Activated naive CD4-positive, alpha-beta T cell treated with anti-CD3 and anti-CD28 coated beads for 36 hours (primary cell): ENCODE measurements around the gene DHH. TPM values are rescaled to one million over a fixed set of nuclear protein-coding genes. Genes with fewer than 3 reads are reported as not detected.

Experiments used
- CTCF ChIA-PET: fragments of 350-600 bp; sonication (Branson Sonifier 250); formaldehyde crosslinking; loops from one replicate; lab custom pipeline; 2021; ENCODE audit warnings: antibody characterized with exemption; lab: Charles Lee
- DNase-seq: peaks from one replicate; pipeline ENCODE4 v3.0.0-alpha.2; 2020
- H3K27ac Mint-ChIP-seq: one replicate; pipeline ENCODE4 v1.8.0; 2021; ENCODE audit warnings: mild to moderate bottlenecking, mixed read lengths
- H3K27me3 Mint-ChIP-seq: one replicate; pipeline ENCODE4 v1.8.0; 2021; ENCODE audit warnings: low read depth, mixed read lengths
- H3K36me3 Mint-ChIP-seq: one replicate; pipeline ENCODE4 v1.8.0; 2021; ENCODE audit warnings: low read depth, mixed read lengths
- H3K4me1 Mint-ChIP-seq: one replicate; pipeline ENCODE4 v1.8.0; 2021; ENCODE audit warnings: low read depth, mixed read lengths
- H3K4me3 Mint-ChIP-seq: one replicate; pipeline ENCODE4 v1.8.0; 2021; ENCODE audit warnings: mild to moderate bottlenecking, moderate library complexity, mixed read lengths
- H3K9me3 Mint-ChIP-seq: one replicate; pipeline ENCODE4 v1.8.0; 2021; ENCODE audit warnings: mixed read lengths
- intact Hi-C: fragments of 100-400 bp; cut with micrococcal nuclease; formaldehyde crosslinking; loops from one replicate; pipeline ENCODE4 v1.15.1; 2023
- total RNA-seq, 2 experiments: library from RNA; stranded (reverse); gene quantifications; one replicate each; pipeline ENCODE4 v1.2.3, GENCODE V29; 2021

The DHH gene
- total RNA-seq, 2 experiments from 2014 or later, result 0.07 TPM; not detected in 1

GRCh38 chr12:49091056-49091835 lies 3.4 kb downstream of the DHH start:
- H3K4me3 Mint-ChIP-seq, result no peak overlapping the region

GRCh38 chr12:49089821-49090773 lies 4.5 kb downstream of the DHH start:
- peaks cover 60% of the 10 kb centered on the region for H3K27me3 Mint-ChIP-seq
- peaks cover 2% of the 10 kb centered on the region for H3K36me3 Mint-ChIP-seq
- CTCF ChIA-PET, result interaction anchor here (0.6 to 6.9 kb wide), 12 partner anchors 11 to 154 kb away, joined by 3 to 209 read pairs (median 25); partner anchors contain the start of genes DDN, LMBR1L and TUBA1B
- peaks cover 48% of the 10 kb centered on the region for H3K4me1 Mint-ChIP-seq
- intact Hi-C loops, result loop anchor here (5.0 kb wide), 2 partner anchors 113 to 252 kb away; partner anchors contain the start of gene WNT1
- H3K27ac Mint-ChIP-seq, result no peak overlapping the region
- H3K4me3 Mint-ChIP-seq, result peak overlapping the region; percentile 68
- peak; percentile 58 for DNase-seq
- H3K9me3 Mint-ChIP-seq, result no peaks in the 10 kb centered on the region

More at GRCh38 chr12:49091056-49091835, 3.4 kb downstream of the DHH start:
- intact Hi-C loops, result loop anchor here (5.0 kb wide), 1 partner anchor 114 kb away; the partner anchor contains the start of gene WNT1
- DNase-seq, result no peak
- CTCF ChIA-PET, result interaction anchor here (1.2 to 4.9 kb wide), 14 partner anchors 9 to 143 kb away, joined by 3 to 73 read pairs (median 6); partner anchors contain the start of genes LMBR1L and RHEBL1
- H3K4me1 Mint-ChIP-seq, result peaks cover 48% of the 10 kb centered on the region
- peaks cover 66% of the 10 kb centered on the region for H3K27me3 Mint-ChIP-seq
- no peaks in the 10 kb centered on the region for H3K9me3 Mint-ChIP-seq
- peaks cover 2% of the 10 kb centered on the region for H3K36me3 Mint-ChIP-seq
- H3K27ac Mint-ChIP-seq, result no peak overlapping the region

- H3K27me3 Mint-ChIP-seq, result peaks cover 57% of the 10 kb centered on the region
- no peak overlapping the region for H3K27ac Mint-ChIP-seq
- DNase-seq, result no peak
- no peaks in the 10 kb centered on the region for H3K9me3 Mint-ChIP-seq
- H3K36me3 Mint-ChIP-seq, result no peaks in the 10 kb centered on the region
- no peak overlapping the region for H3K4me3 Mint-ChIP-seq
- intact Hi-C loops, result loop anchor here (1.0 to 5.0 kb wide), 6 partner anchors 9 to 253 kb away; partner anchors contain the start of gene LMBR1L
- CTCF ChIA-PET, result interaction anchor here (0.8 to 6.9 kb wide), 29 partner anchors 10 to 223 kb away, joined by 3 to 209 read pairs (median 6); partner anchors contain the start of genes ARF3, DDN, KMT2D and LMBR1L
- peaks cover 46% of the 10 kb centered on the region for H3K4me1 Mint-ChIP-seq
These were observed 5.7 kb downstream of the DHH start for GRCh38 chr12:49088932-49089330.

GRCh38 chr12:49088150-49088931 lies 6.3 kb downstream of the DHH start:
- DNase-seq, result peak; percentile 80
- intact Hi-C loops, result loop anchor here (1.0 to 5.0 kb wide), 6 partner anchors 10 to 254 kb away; partner anchors contain the start of gene LMBR1L
- Mint-ChIP-seq H3K4me3 (no peak overlapping the region), H3K27ac (no peak overlapping the region), H3K4me1 (peaks cover 40% of the 10 kb centered on the region), H3K36me3 (no peaks in the 10 kb centered on the region), H3K27me3 (peaks cover 51% of the 10 kb centered on the region), H3K9me3 (no peaks in the 10 kb centered on the region)
- CTCF ChIA-PET, result interaction anchor here (0.7 to 6.9 kb wide), 42 partner anchors 10 to 222 kb away, joined by 3 to 209 read pairs (median 5); partner anchors contain the start of genes ARF3, DDN, KMT2D and LMBR1L

GRCh38 chr12:49086116-49086515 lies 8.5 kb downstream of the DHH start:
- Mint-ChIP-seq H3K36me3 (no peaks in the 10 kb centered on the region), H3K9me3 (no peaks in the 10 kb centered on the region), H3K4me1 (peaks cover 26% of the 10 kb centered on the region), H3K27me3 (peaks cover 31% of the 10 kb centered on the region), H3K4me3 (no peak overlapping the region), H3K27ac (no peak overlapping the region)
- no peak for DNase-seq
- CTCF ChIA-PET, result interaction anchor here (0.6 to 6.9 kb wide), 5 partner anchors 12 to 486 kb away, joined by 4 to 209 read pairs (median 53); partner anchors contain the start of gene LMBR1L
- intact Hi-C loops, result loop anchor here (5.0 kb wide), 1 partner anchor 256 kb away; no protein-coding TSS in a partner anchor

GRCh38 chr12:49084438-49084837 lies 10.2 kb downstream of the DHH start:
- Mint-ChIP-seq H3K27me3 (peaks cover 17% of the 10 kb centered on the region), H3K36me3 (no peaks in the 10 kb centered on the region), H3K4me3 (no peak overlapping the region), H3K9me3 (no peaks in the 10 kb centered on the region), H3K27ac (no peak overlapping the region), H3K4me1 (peaks cover 12% of the 10 kb centered on the region)
- intact Hi-C loops, result no loop called here
- CTCF ChIA-PET, result interaction anchor here (0.7 to 6.9 kb wide), 11 partner anchors 10 to 112 kb away, joined by 3 to 209 read pairs (median 4); partner anchors contain the start of genes DHH, LMBR1L and RHEBL1
- DNase-seq, result no peak

GRCh38 chr12:49079793-49080192 lies 14.8 kb downstream of the DHH start:
- Mint-ChIP-seq H3K4me3 (no peak overlapping the region), H3K27me3 (peaks cover 2% of the 10 kb centered on the region), H3K27ac (no peak overlapping the region), H3K36me3 (no peaks in the 10 kb centered on the region), H3K4me1 (no peaks in the 10 kb centered on the region), H3K9me3 (no peaks in the 10 kb centered on the region)
- intact Hi-C loops, result no loop called here
- CTCF ChIA-PET, result interaction anchor here (1.5 to 2.6 kb wide), 3 partner anchors 9 to 36 kb away, joined by 5 to 28 read pairs (median 8); partner anchors contain the start of gene DHH
- no peak for DNase-seq

- intact Hi-C loops, result loop anchor here (1.0 kb wide), 7 partner anchors 11 to 219 kb away; partner anchors contain the start of genes DDX23, KMT2D, LMBR1L and PRKAG1
- peaks cover 12% of the 10 kb centered on the region for H3K4me1 Mint-ChIP-seq
- H3K9me3 Mint-ChIP-seq, result no peaks in the 10 kb centered on the region
- DNase-seq, result no peak
- CTCF ChIA-PET, result interaction anchor here (0.6 to 0.8 kb wide), 2 partner anchors 25 to 41 kb away, joined by 3 read pairs; no protein-coding TSS in a partner anchor
- no peaks in the 10 kb centered on the region for H3K27me3 Mint-ChIP-seq
- H3K36me3 Mint-ChIP-seq, result peaks cover 8% of the 10 kb centered on the region
- H3K27ac Mint-ChIP-seq, result no peak overlapping the region
- H3K4me3 Mint-ChIP-seq, result no peak overlapping the region
These were observed 23.6 kb downstream of the DHH start for GRCh38 chr12:49070971-49071370.

- Mint-ChIP-seq H3K4me1 (peaks cover 12% of the 10 kb centered on the region), H3K36me3 (peaks cover 9% of the 10 kb centered on the region), H3K27ac (peak within 1 kb of the TSS; percentile 76), H3K9me3 (no peaks in the 10 kb centered on the region), H3K4me3 (peak within 1 kb of the TSS; percentile 99), H3K27me3 (no peaks in the 10 kb centered on the region)
- peak; percentile 100 for DNase-seq
- CTCF ChIA-PET, result interaction anchor here (0.7 to 1.8 kb wide), 10 partner anchors 11 to 216 kb away, joined by 3 to 11 read pairs (median 4); partner anchors contain the start of gene TUBA1B
- intact Hi-C loops, result loop anchor here (1.0 kb wide), 7 partner anchors 9 to 217 kb away; partner anchors contain the start of genes DDX23, KMT2D, LMBR1L and PRKAG1
These were observed 24.9 kb downstream of the DHH start, which contains the start of gene RHEBL1 for GRCh38 chr12:49069507-49070346. TSS of gene RHEBL1 (minus strand) at chr12:49069979. CDS start at chr12:49069785, 194 bp downstream.
